Nasal cavity respiratory epithelium epithelial cell of viscerocranial mucosa (primary cell): Measurements from ENCODE around the gene LZTR1. TPM values are rescaled to one million over a fixed set of nuclear protein-coding genes. Genes with fewer than 3 reads are reported as not detected.

ENCODE experiments used
- total RNA-seq: library from RNA; depleted of rRNA; stranded (reverse); fragments of >200 nt; gene quantifications from 2 replicates; pipeline ENCODE4 v1.2.3, GENCODE V29; 2014

LZTR1 gene
- total RNA-seq, result 15.4 and 41.1 TPM in 2 replicates

GRCh38 chr22:20981787-20982562 lies at the start of gene LZTR1:
LZTR1 (plus strand) TSS chr22:20982297; CDS start chr22:20982372, 75 bp downstream.

DNA sequence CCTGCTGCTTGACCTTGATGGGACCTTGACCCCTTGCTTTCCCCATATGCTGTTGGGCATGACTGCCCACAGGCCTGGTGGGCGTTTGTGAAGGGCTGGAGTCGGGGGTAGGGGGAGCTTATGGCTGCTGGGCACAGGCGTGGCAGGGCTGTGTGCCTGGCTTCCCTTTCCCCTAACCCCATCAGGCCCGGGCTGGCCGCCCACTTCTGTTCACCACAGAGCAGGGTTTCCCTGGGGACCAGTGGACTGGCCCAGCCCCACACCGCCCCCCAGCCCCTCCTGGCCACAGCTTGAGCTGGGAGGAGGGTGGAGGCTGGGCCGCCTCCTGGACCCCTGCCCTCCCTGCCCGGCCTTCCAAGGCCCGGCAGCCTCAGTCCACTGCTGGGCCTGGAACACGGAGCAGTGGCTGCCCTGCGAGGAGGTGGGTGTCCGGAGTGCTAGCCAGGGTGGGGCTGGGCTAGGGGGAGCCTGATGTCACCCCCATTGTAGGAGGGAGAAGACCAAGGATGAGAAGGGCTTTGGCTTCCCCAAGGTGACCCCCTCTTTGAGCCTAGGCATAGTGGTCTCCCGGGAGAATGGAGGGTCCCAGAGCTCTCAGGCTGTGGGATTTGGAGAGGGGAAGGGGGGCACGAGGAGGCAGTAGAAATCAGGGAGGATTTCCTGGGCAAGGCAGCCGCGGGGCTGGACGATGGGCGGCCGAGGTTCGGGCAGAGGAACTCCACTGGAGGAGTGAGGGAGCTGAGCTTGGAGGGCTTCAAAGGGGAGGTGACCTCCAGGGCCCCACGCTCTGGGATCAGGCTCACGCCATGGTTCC lies 15.0 kb upstream of the LZTR1 start, which contains the start of gene AIFM3:
Gene AIFM3 (plus strand): TSS at position 373 of the 814 bp plus-strand sequence. CDS start 690 bp downstream, outside the sequence.

DNA sequence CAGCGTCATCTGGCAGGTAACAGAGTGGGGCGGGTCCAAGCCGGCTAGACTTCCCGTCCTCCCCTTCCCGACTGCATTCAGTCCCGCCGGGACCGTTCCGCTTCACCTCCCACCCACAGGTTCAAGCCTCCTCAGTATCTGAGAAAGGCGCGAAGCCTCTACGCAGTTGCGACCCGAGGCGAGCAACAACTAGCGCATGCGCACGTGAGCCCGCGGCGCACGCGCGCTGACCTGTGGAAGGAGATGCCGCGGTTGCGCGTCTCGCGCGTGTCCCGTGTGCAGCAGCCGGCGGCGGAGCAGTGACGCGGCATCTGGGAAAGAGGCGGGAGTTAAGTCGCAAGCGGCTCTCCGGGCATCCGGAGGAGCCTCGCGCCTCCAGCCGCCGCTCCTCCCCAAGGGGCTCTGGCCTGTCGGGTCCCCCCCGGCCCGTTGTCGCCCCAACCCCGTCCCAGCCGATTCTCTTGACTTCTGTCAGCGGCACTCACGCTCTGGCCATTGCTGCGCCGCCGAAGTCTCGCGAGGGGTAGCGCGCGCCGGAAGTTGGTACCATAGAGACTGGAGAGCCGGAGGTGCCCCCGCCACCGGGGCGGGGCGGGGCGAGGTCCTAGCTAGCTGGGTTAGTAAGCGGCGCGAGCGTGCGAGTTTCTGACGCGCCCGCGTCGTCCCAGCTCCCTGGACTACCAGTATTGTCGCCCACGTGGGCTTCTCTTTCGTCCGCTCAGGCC lies 19.7 kb downstream of the LZTR1 start, which contains the start of gene THAP7:
Gene THAP7 (minus strand): TSS at position 518 of the 725 bp plus-strand sequence. CDS start 207 bp downstream, at position 311.

DNA sequence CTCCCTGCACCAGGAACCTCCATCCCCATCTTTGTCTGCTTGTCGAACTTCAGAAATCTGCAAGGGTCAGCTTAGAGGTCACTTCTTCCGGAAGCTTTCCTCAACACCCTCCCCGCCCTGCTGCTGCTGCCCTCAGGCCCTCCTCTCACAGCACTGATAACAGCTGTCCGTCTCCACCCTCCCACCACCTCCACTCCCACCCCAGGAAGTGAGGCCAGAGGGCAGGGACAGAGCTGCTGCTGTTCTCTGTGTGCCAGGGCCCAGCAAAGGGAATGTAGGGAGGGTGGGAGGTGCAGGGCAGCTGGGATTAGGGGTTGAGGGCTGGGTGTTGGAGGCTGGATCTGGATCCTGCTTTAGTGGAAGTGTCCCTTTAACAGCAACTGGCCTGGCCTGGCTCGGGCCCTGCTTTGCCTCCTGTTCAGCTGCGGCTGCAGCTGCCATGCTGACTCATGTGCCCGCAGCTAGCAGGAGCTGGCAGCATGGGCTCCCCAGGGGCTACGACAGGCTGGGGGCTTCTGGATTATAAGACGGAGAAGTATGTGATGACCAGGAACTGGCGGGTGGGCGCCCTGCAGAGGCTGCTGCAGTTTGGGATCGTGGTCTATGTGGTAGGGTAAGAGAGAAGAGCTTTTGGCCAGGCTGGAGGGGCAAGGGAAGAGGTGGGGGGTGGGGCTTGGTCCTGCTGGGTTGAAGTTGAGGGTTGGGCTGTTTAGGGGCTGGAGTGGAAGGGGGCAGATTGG lies 32.8 kb downstream of the LZTR1 start, which contains the start of gene P2RX6:
Gene P2RX6 (plus strand): TSS at position 440 of the 740 bp plus-strand sequence. CDS start 10 bp downstream, at position 450.

DNA sequence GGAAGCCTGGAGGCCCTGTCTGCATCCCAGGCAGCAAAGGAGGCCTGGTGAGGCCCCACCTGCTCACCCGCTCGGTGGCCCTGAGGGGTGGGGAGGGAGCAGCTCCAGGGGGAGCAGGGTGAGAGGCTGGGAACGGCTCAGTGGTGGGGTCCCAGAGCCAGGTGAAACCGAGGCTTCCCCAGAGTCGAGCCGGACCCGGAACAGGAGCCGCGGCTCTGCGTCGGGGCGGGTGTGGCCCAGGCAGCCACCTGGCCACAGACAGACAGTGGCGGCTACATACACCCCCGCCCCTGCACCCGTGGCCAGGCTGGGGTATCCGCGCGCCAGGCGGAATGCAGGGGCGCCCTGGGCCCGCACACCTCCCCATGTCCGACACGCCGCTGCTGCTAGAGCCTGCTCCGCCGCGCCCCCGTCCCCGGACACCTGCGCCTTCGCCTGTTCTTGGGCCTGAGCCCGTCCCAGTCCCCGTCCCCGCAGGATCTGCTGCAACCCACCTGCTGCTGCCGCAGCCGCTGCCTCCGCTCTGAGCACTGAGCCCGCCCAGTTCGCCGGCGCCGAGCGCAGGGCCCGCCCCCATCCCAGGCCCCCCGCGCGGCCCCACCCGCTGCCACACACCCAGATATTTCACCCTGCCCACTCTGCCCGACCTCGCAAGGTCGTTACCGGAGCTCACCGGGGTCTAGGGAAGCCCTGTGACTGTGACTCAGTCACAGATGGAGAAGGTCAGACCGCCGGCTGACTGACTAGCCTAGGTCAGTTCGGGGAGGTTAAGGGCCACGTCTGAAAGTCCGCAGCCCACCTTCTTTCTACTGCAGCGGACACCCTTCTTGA lies 50.2 kb downstream of the LZTR1 start, which contains the start of gene SLC7A4:
Gene SLC7A4 (minus strand): TSS at position 525 of the 831 bp plus-strand sequence. CDS start 749 bp downstream, outside the sequence.

DNA sequence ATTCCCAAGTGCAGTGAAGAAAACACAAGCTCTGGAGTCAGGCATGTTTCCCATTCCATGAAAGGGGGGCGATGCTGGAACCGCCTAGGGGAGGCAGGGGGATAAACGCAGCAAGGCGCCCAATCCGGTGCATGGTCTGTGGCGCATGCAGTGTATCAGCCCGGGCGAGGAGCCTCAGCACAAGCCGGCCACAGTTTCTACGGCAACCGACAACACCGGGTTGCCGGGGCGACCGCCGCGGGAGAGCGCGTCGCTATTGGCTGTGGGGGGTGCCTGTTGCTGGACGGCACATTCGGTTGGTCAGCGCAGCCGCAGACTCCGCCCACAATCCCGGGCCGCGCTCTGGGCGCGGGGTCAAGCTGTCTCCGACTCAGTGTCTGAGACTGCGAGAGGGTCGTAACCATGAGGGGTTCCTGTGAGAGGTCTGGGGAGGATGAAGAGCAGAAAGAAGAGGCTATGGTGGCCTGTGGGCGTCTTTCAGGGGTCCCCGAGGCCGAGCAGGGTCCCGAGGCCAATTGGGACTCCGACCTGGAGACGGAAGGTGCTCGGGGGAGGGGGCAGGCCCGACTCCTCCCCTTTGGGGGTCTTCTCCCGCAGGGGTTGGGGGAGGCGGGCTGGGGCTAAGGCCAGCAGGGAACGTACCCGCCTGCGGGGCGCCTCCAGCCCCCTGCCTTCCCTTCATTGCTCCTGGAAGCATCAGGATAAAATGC lies 63.6 kb downstream of the LZTR1 start, which contains the start of gene LRRC74B:
Gene LRRC74B (plus strand): TSS at position 362 of the 710 bp plus-strand sequence. CDS start 41 bp downstream, at position 403.

Other genes with a start within 250 kb of the LZTR1 start
- gene SERPIND1, start 208.2 kb upstream of the LZTR1 start, total RNA-seq, result not detected in 2 replicates
- gene PI4KA, start 123.5 kb upstream of the LZTR1 start, total RNA-seq, result 10.9 and 40.2 TPM in 2 replicates
- 8.2 and 10.1 TPM in 2 replicates for gene SNAP29, start 123.3 kb upstream of the LZTR1 start, total RNA-seq
- 103 and 118 TPM in 2 replicates for gene CRKL, start 64.9 kb upstream of the LZTR1 start, total RNA-seq
- gene AIFM3, start 15.0 kb upstream of the LZTR1 start, total RNA-seq, result 0.68 and 5.8 TPM in 2 replicates
- gene THAP7, start 19.8 kb downstream of the LZTR1 start, total RNA-seq, result 16.7 and 37.3 TPM in 2 replicates
- 0.34 and 0.57 TPM in 2 replicates for gene P2RX6, start 32.9 kb downstream of the LZTR1 start, total RNA-seq
- gene SLC7A4, start 50.3 kb downstream of the LZTR1 start, total RNA-seq, result 0.68 and 5.3 TPM in 2 replicates
- not detected in 2 replicates for gene LRRC74B, start 63.6 kb downstream of the LZTR1 start, total RNA-seq